ENCODE data around the gene FRY.

The FRY gene

GRCh38 chr13:32245555-32245954 lies 214.0 kb downstream of the FRY start:
- H2AFZ ChIP-seq (ENCODE audit: low read length) = no peak overlapping the region
- no peak overlapping the region for H3K4me3 ChIP-seq (ENCODE audit: low read length, poor library complexity, severe bottlenecking)
- H3K9ac ChIP-seq (ENCODE audit: low read depth, low read length, poor library complexity, severe bottlenecking) = no peak overlapping the region
- no peaks in the 10 kb centered on the region for H3K27me3 ChIP-seq (ENCODE audit: insufficient read depth, low read length, poor library complexity, severe bottlenecking)
- peaks cover 12% of the 10 kb centered on the region for H3K4me1 ChIP-seq (ENCODE audit: insufficient read depth, low read length, poor library complexity, severe bottlenecking)
- no peaks in the 10 kb centered on the region for H4K20me1 ChIP-seq (ENCODE audit: insufficient read depth, low read length, poor library complexity, severe bottlenecking)
- no peaks in the 10 kb centered on the region for H3F3A ChIP-seq (ENCODE audit: low read depth)
- no peak overlapping the region for H3K4me2 ChIP-seq (ENCODE audit: low read depth, low read length, poor library complexity, severe bottlenecking)
- H3K9me3 ChIP-seq (ENCODE audit: insufficient read depth, low read depth, low read length) = no peaks in the 10 kb centered on the region
- no peaks in the 10 kb centered on the region for H3K36me3 ChIP-seq (ENCODE audit: insufficient read depth, low read length)
- H3K79me2 ChIP-seq (ENCODE audit: insufficient read depth, low read length) = no peaks in the 10 kb centered on the region
- no peaks in the 10 kb centered on the region for H3K9me2 ChIP-seq (replicated peaks; ENCODE audit: low read depth, low read length)
- TF ChIP-seq, protein P1, sequence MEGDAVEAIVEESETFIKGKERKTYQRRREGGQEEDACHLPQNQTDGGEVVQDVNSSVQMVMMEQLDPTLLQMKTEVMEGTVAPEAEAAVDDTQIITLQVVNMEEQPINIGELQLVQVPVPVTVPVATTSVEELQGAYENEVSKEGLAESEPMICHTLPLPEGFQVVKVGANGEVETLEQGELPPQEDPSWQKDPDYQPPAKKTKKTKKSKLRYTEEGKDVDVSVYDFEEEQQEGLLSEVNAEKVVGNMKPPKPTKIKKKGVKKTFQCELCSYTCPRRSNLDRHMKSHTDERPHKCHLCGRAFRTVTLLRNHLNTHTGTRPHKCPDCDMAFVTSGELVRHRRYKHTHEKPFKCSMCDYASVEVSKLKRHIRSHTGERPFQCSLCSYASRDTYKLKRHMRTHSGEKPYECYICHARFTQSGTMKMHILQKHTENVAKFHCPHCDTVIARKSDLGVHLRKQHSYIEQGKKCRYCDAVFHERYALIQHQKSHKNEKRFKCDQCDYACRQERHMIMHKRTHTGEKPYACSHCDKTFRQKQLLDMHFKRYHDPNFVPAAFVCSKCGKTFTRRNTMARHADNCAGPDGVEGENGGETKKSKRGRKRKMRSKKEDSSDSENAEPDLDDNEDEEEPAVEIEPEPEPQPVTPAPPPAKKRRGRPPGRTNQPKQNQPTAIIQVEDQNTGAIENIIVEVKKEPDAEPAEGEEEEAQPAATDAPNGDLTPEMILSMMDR (conservative IDR thresholded peaks at IDR 0.05; ENCODE audit: low read length) = no peak
- no peak for TF ChIP-seq EZH2phosphoT487 (IDR thresholded peaks at IDR 0.05; ENCODE audit: borderline replicate concordance)

GRCh38 chr13:32246468-32246867 lies 214.9 kb downstream of the FRY start:
- Histone ChIP-seq H3K4me1 (ENCODE audit: insufficient read depth, low read length, poor library complexity, severe bottlenecking) (peaks cover 12% of the 10 kb centered on the region), H3K9me3 (ENCODE audit: insufficient read depth, low read depth, low read length) (no peaks in the 10 kb centered on the region), H3K4me3 (ENCODE audit: low read length, poor library complexity, severe bottlenecking) (no peak overlapping the region), H3K9me2 (replicated peaks; ENCODE audit: low read depth, low read length) (no peaks in the 10 kb centered on the region), H3F3A (ENCODE audit: low read depth) (no peaks in the 10 kb centered on the region), H4K20me1 (ENCODE audit: insufficient read depth, low read length, poor library complexity, severe bottlenecking) (no peaks in the 10 kb centered on the region), H3K4me2 (ENCODE audit: low read depth, low read length, poor library complexity, severe bottlenecking) (no peak overlapping the region), H2AFZ (ENCODE audit: low read length) (peak overlapping the region; percentile 86; the same call in 1 of the 2 replicates), H3K36me3 (ENCODE audit: insufficient read depth, low read length) (no peaks in the 10 kb centered on the region), H3K27me3 (ENCODE audit: insufficient read depth, low read length, poor library complexity, severe bottlenecking) (no peaks in the 10 kb centered on the region), H3K9ac (ENCODE audit: low read depth, low read length, poor library complexity, severe bottlenecking) (no peak overlapping the region), H3K79me2 (ENCODE audit: insufficient read depth, low read length) (no peaks in the 10 kb centered on the region)
- no peak for TF ChIP-seq EZH2phosphoT487 (IDR thresholded peaks at IDR 0.05; ENCODE audit: borderline replicate concordance)
- TF ChIP-seq, protein P1 (conservative IDR thresholded peaks at IDR 0.05; ENCODE audit: low read length) = peak; percentile 81

- Histone ChIP-seq H2AFZ (ENCODE audit: low read length) (no peak overlapping the region), H4K20me1 (ENCODE audit: insufficient read depth, low read length, poor library complexity, severe bottlenecking) (no peaks in the 10 kb centered on the region), H3K27me3 (ENCODE audit: insufficient read depth, low read length, poor library complexity, severe bottlenecking) (no peaks in the 10 kb centered on the region), H3K4me3 (ENCODE audit: low read length, poor library complexity, severe bottlenecking) (no peak overlapping the region), H3K9me2 (replicated peaks; ENCODE audit: low read depth, low read length) (no peaks in the 10 kb centered on the region), H3K4me2 (ENCODE audit: low read depth, low read length, poor library complexity, severe bottlenecking) (no peak overlapping the region), H3F3A (ENCODE audit: low read depth) (no peaks in the 10 kb centered on the region), H3K4me1 (ENCODE audit: insufficient read depth, low read length, poor library complexity, severe bottlenecking) (peaks cover 12% of the 10 kb centered on the region), H3K79me2 (ENCODE audit: insufficient read depth, low read length) (no peaks in the 10 kb centered on the region), H3K36me3 (ENCODE audit: insufficient read depth, low read length) (no peaks in the 10 kb centered on the region), H3K9ac (ENCODE audit: low read depth, low read length, poor library complexity, severe bottlenecking) (no peak overlapping the region), H3K9me3 (ENCODE audit: insufficient read depth, low read depth, low read length) (no peaks in the 10 kb centered on the region)
- TF ChIP-seq, protein P1 (conservative IDR thresholded peaks at IDR 0.05; ENCODE audit: low read length) = no peak
- TF ChIP-seq EZH2phosphoT487 (IDR thresholded peaks at IDR 0.05; ENCODE audit: borderline replicate concordance) = no peak
Observed at GRCh38 chr13:32247887-32248286, 216.3 kb downstream of the FRY start.
